ENCODE data around the gene DSE.

Gene DSE

GRCh38 chr6:116449565-116449964 is 78.8 kb downstream of the DSE start:
- no peak for DNase-seq (ENCODE audit: low read depth)
- no peak overlapping the region for H3K4me3 ChIP-seq (ENCODE audit: low read depth, low read length)
- no peak for TF ChIP-seq CTCF (IDR thresholded peaks at IDR 0.05; ENCODE audit: low read depth, low read length, missing control alignments)

GRCh38 chr6:116450185-116450710 is 79.5 kb downstream of the DSE start:
- no peak for TF ChIP-seq CTCF (IDR thresholded peaks at IDR 0.05; ENCODE audit: low read depth, low read length, missing control alignments)
- no peak overlapping the region for H3K4me3 ChIP-seq (ENCODE audit: low read depth, low read length)
- no peak for DNase-seq (ENCODE audit: low read depth)

- peak; percentile 54 for DNase-seq (ENCODE audit: low read depth)
- TF ChIP-seq CTCF (IDR thresholded peaks at IDR 0.05; ENCODE audit: low read depth, low read length, missing control alignments) = no peak
- H3K4me3 ChIP-seq (ENCODE audit: low read depth, low read length) = no peak overlapping the region
These were observed 80.3 kb downstream of the DSE start for GRCh38 chr6:116450769-116451740.

GRCh38 chr6:116451916-116452315 is 81.2 kb downstream of the DSE start:
- TF ChIP-seq CTCF (IDR thresholded peaks at IDR 0.05; ENCODE audit: low read depth, low read length, missing control alignments) = no peak
- DNase-seq (ENCODE audit: low read depth) = no peak
- H3K4me3 ChIP-seq (ENCODE audit: low read depth, low read length) = no peak overlapping the region

GRCh38 chr6:116452531-116452930 is 81.8 kb downstream of the DSE start:
- no peak for TF ChIP-seq CTCF (IDR thresholded peaks at IDR 0.05; ENCODE audit: low read depth, low read length, missing control alignments)
- H3K4me3 ChIP-seq (ENCODE audit: low read depth, low read length) = no peak overlapping the region
- DNase-seq (ENCODE audit: low read depth) = no peak

- no peak for DNase-seq (ENCODE audit: low read depth)
- H3K4me3 ChIP-seq (ENCODE audit: low read depth, low read length) = no peak overlapping the region
- TF ChIP-seq CTCF (IDR thresholded peaks at IDR 0.05; ENCODE audit: low read depth, low read length, missing control alignments) = no peak
These were observed 85.4 kb downstream of the DSE start for GRCh38 chr6:116456106-116456505.
